Panc1 (cell line): Measurements from ENCODE around the gene ZNF79. TPM values are rescaled to one million over a fixed set of nuclear protein-coding genes. Genes with fewer than 3 reads are reported as not detected.

Experiments
- ATAC-seq: fragments of 200-7000 bp; cut with Tn5 transposase; 2 replicates; pipeline ENCODE4 v1.9.1; 2020; ENCODE audit warnings: mild to moderate bottlenecking, moderate library complexity
- BruUV-seq: library from RNA; stranded (reverse); fragments of 400-500 nt; replicated peaks from 2 replicates; lab custom pipeline; 2021; lab: Mats Ljungman, UMichigan
- CTCF ChIA-PET: fragments of 300-600 bp; sonication (Branson Sonifier 250); formaldehyde crosslinking; loops from one replicate; lab custom pipeline; 2022; ENCODE audit warnings: antibody characterized with exemption; lab: Charles Lee
- POLR2A ChIA-PET: fragments of 300-600 bp; sonication (Branson Sonifier 250); formaldehyde crosslinking; loops from one replicate; lab custom pipeline; 2022; ENCODE audit warnings: antibody characterized with exemption; lab: Charles Lee
- DNase-seq: peaks from one replicate; pipeline ENCODE4 v3.0.0-alpha.2; 2010; ENCODE audit warnings: low read depth, low spot score
- H3K27ac ChIP-seq: 2 replicates; pipeline ENCODE4 v1.5.1; 2011; ENCODE audit warnings: mild to moderate bottlenecking, low read length, inconsistent platforms
- H3K27me3 ChIP-seq: fragments of 200-500 bp; sonication (Bioruptor generic); 2 replicates; pipeline ENCODE4 v1.6.0; 2014; ENCODE audit warnings: low read length, inconsistent platforms; ENCODE audit not compliant: control insufficient read depth, insufficient read depth
- H3K36me3 ChIP-seq: fragments of 200-500 bp; sonication (Bioruptor generic); 2 replicates; pipeline ENCODE4 v1.5.1; 2014; ENCODE audit warnings: inconsistent platforms, mild to moderate bottlenecking, low read length, moderate library complexity; ENCODE audit not compliant: control insufficient read depth, insufficient read depth
- H3K4me1 ChIP-seq: 2 replicates; pipeline ENCODE4 v1.5.1; 2011; ENCODE audit warnings: inconsistent platforms, mild to moderate bottlenecking, low read length, moderate library complexity; ENCODE audit not compliant: control insufficient read depth, insufficient read depth
- H3K4me3 ChIP-seq, 2 experiments: 2 replicates each; pipeline ENCODE4 v1.5.1; 2011 to 2012; ENCODE audit warnings: low read depth in 2 of 2, low read length in 2 of 2, mild to moderate bottlenecking in 2 of 2, inconsistent platforms in 1 of 2, moderate library complexity in 1 of 2
- H3K9me3 ChIP-seq: fragments of 200-500 bp; sonication (Bioruptor generic); 2 replicates; pipeline ENCODE4 v1.5.1; 2014; ENCODE audit warnings: low read depth, mild to moderate bottlenecking, inconsistent platforms, low read length, moderate library complexity; ENCODE audit not compliant: control insufficient read depth, insufficient read depth
- CTCF ChIP-seq: fragments of 450-650 bp; IDR thresholded peaks from 2 replicates; pipeline ENCODE4 v1.5.1; 2017; ENCODE audit warnings: mild to moderate bottlenecking
- POLR2AphosphoS5 ChIP-seq: IDR thresholded peaks from 2 replicates; pipeline ENCODE4 v1.6.1; 2012; ENCODE audit warnings: mild to moderate bottlenecking, low read depth, low read length, moderate library complexity
- REST ChIP-seq, 2 experiments: IDR thresholded peaks; 2 replicates each; pipeline ENCODE4 v1.6.1; 2011 to 2012; ENCODE audit warnings: low read depth in 2 of 2, control low read depth in 1 of 2, low read length in 1 of 2, mild to moderate bottlenecking in 1 of 2, moderate library complexity in 1 of 2; ENCODE audit not compliant: insufficient read depth in 1 of 2
- SIN3A ChIP-seq: IDR thresholded peaks from 2 replicates; pipeline ENCODE4 v1.6.1; 2012; ENCODE audit warnings: low read depth, mild to moderate bottlenecking, low read length, moderate library complexity, borderline replicate concordance; ENCODE audit not compliant: insufficient read depth
- TCF7L2 ChIP-seq: IDR thresholded peaks from 2 replicates; pipeline ENCODE4 v1.6.1; 2011; ENCODE audit warnings: mild to moderate bottlenecking, low read depth, low read length, inconsistent platforms
- in situ Hi-C: cut with HindIII; loops from 2 replicates; pipeline ENCODE4 v1.10.0; 2016; ENCODE audit warnings: low sequenced_read_pairs, low pct_unique_long_range_greater_than_20kb
- intact Hi-C: fragments of 100-400 bp; cut with micrococcal nuclease; formaldehyde crosslinking; loops from one replicate; pipeline ENCODE4 v1.10.0; 2022; ENCODE audit not compliant: unreplicated experiment
- total RNA-seq: library from RNA; stranded (reverse); gene quantifications from one replicate; pipeline ENCODE4 v1.2.1, GENCODE V29; 2021; ENCODE audit not compliant: unreplicated experiment

ZNF79 gene
- total RNA-seq, 1 experiment from 2014 or later, result 5.4 TPM

GRCh38 chr9:127458921-127459320 lies 34.7 kb downstream of the ZNF79 start:
- BruUV-seq, result no TSS peak
- Histone ChIP-seq H3K9me3 (no peaks in the 10 kb centered on the region), H3K4me1 (no peaks in the 10 kb centered on the region), H3K36me3 (peaks cover 2% of the 10 kb centered on the region; the same call in 1 of the 2 replicates), H3K27ac (no peak overlapping the region), H3K27me3 (no peaks in the 10 kb centered on the region), H3K4me3 (no peak overlapping the region)
- ATAC-seq (no peak), DNase-seq (no peak)
- ChIA-PET CTCF (no interaction called here), POLR2A (no interaction called here)
- in situ Hi-C loops, result no loop called here
- TF ChIP-seq POLR2AphosphoS5 (no peak), CTCF (no peak)
- intact Hi-C loops, result no loop called here

- Histone ChIP-seq H3K27ac (no peak overlapping the region), H3K4me1 (no peaks in the 10 kb centered on the region), H3K36me3 (peaks cover 2% of the 10 kb centered on the region; the same call in 1 of the 2 replicates), H3K27me3 (no peaks in the 10 kb centered on the region), H3K4me3 (no peak overlapping the region), H3K9me3 (no peaks in the 10 kb centered on the region)
- TF ChIP-seq SIN3A (no peak), CTCF (no peak), TCF7L2 (no peak), REST (IDR thresholded peaks at IDR 0.05; ENCODE audit: insufficient read depth in 1 of 2, low read depth in 2 of 2, low read length in 1 of 2) (no peak), POLR2AphosphoS5 (no peak)
- ATAC-seq, result no peak
- intact Hi-C loops, result no loop called here
- BruUV-seq, result no TSS peak
- ChIA-PET POLR2A (no interaction called here), CTCF (interaction anchor here (0.5 kb wide), 1 partner anchor 10 kb away, joined by 3 read pairs; no protein-coding TSS in a partner anchor)
- no peak for DNase-seq
- in situ Hi-C loops, result no loop called here
Measured at GRCh38 chr9:127463382-127463781, 39.2 kb downstream of the ZNF79 start.
